H1 (cell line): ENCODE results near the gene VWA7. TPM values are rescaled to one million over a fixed set of nuclear protein-coding genes. Genes with fewer than 3 reads are reported as not detected.

Experiments used
- CTCF ChIA-PET: fragments of 300-600 bp; sonication (Branson Sonifier 250); formaldehyde crosslinking; loops from one replicate; lab custom pipeline; 2021; ENCODE audit not compliant: partially characterized antibody; lab: Charles Lee
- POLR2A ChIA-PET: fragments of 300-600 bp; sonication (Branson Sonifier 250); formaldehyde crosslinking; loops from one replicate; lab custom pipeline; 2021; ENCODE audit warnings: inconsistent platforms; ENCODE audit not compliant: partially characterized antibody; lab: Charles Lee
- DNase-seq, 2 experiments: peaks; one replicate each; pipeline versions ENCODE4 v3.0.0 to v3.0.0-alpha.2; 2010 to 2022; ENCODE audit warnings: low spot score in 2 of 2, low read depth in 1 of 2, mixed read lengths in 1 of 2
- FAIRE-seq: peaks from 2 replicates; lab custom pipeline; 2011; peaks lifted over from hg19 to GRCh38; lab: Jason Lieb, UNC
- H2AFZ ChIP-seq: 2 replicates; pipeline ENCODE4 v1.8.1; 2012; ENCODE audit warnings: low read length, inconsistent platforms
- H2AK5ac ChIP-seq: 2 replicates; pipeline ENCODE4 v1.6.1; 2013; ENCODE audit warnings: low read depth, low read length
- H2BK120ac ChIP-seq: replicated peaks from 2 replicates; pipeline ENCODE3; 2013; ENCODE audit warnings: low read depth, low read length, inconsistent platforms
- H2BK12ac ChIP-seq: 2 replicates; pipeline ENCODE4 v1.6.1; 2013; ENCODE audit warnings: low read depth, low read length
- H2BK15ac ChIP-seq: 2 replicates; pipeline ENCODE4 v1.6.1; 2013; ENCODE audit warnings: low read length
- H2BK20ac ChIP-seq: 2 replicates; pipeline ENCODE4 v1.6.1; 2013; ENCODE audit warnings: low read length
- H2BK5ac ChIP-seq: 2 replicates; pipeline ENCODE4 v1.6.1; 2013; ENCODE audit warnings: low read depth, low read length
- H3K14ac ChIP-seq: 2 replicates; pipeline ENCODE4 v1.6.1; 2013; ENCODE audit warnings: inconsistent platforms; ENCODE audit not compliant: insufficient read length
- H3K18ac ChIP-seq: 2 replicates; pipeline ENCODE4 v1.6.1; 2013; ENCODE audit warnings: low read length; ENCODE audit errors: extremely low read depth
- H3K23ac ChIP-seq: 2 replicates; pipeline ENCODE4 v1.6.1; 2013; ENCODE audit warnings: inconsistent platforms; ENCODE audit not compliant: insufficient read length
- H3K23me2 ChIP-seq: 2 replicates; pipeline ENCODE4 v1.6.1; 2013; ENCODE audit warnings: low read depth, low read length
- H3K27ac ChIP-seq: 2 replicates; pipeline ENCODE4 v1.6.1; 2011; ENCODE audit warnings: low read depth, low read length, inconsistent platforms
- H3K27me3 ChIP-seq, 4 experiments: replicated peaks in 1 of 4; 1 replicate in 1 of 4; 2 replicates in 3 of 4; pipeline versions ENCODE4 v1.6.1 to v1.8.1; 2011 to 2013; ENCODE audit warnings: low read length in 3 of 4, mild to moderate bottlenecking in 3 of 4, inconsistent platforms in 2 of 4, mixed read lengths in 2 of 4, moderate library complexity in 1 of 4; ENCODE audit not compliant: control insufficient read depth in 3 of 4, insufficient read depth in 3 of 4; ENCODE audit errors: extremely low read depth in 1 of 4
- H3K36me3 ChIP-seq, 4 experiments: 2 replicates each; pipeline versions ENCODE4 v1.6.1 to v1.8.1; 2011 to 2013; ENCODE audit warnings: mild to moderate bottlenecking in 4 of 4, low read length in 3 of 4, moderate library complexity in 2 of 4, control low read depth in 1 of 4, inconsistent platforms in 1 of 4; ENCODE audit not compliant: insufficient read depth in 4 of 4, control insufficient read depth in 2 of 4
- H3K4ac ChIP-seq: replicated peaks from 2 replicates; pipeline ENCODE3; 2013; ENCODE audit warnings: low read length, low read depth, mixed read lengths, inconsistent platforms; ENCODE audit not compliant: insufficient read length
- H3K4me1 ChIP-seq, 4 experiments: replicated peaks in 1 of 4; 1 replicate in 1 of 4; 2 replicates in 3 of 4; pipeline versions ENCODE4 v1.6.1 to v1.8.1; 2011 to 2013; ENCODE audit warnings: low read length in 3 of 4, inconsistent platforms in 2 of 4, mixed read lengths in 1 of 4; ENCODE audit not compliant: insufficient read depth in 4 of 4, control insufficient read depth in 3 of 4
- H3K4me2 ChIP-seq, 2 experiments: 2 replicates each; pipeline versions ENCODE4 v1.6.1 to v1.8.1; 2011 to 2013; ENCODE audit warnings: low read depth in 2 of 2, low read length in 2 of 2, control low read depth in 1 of 2, inconsistent platforms in 1 of 2, mild to moderate bottlenecking in 1 of 2; ENCODE audit not compliant: insufficient read depth in 1 of 2
- H3K4me3 ChIP-seq, 4 experiments: fragments of 200-600, 300-600 bp in 1 of 4; sonication (generic), shearing (Covaris generic), sonication (Bioruptor Twin) in 1 of 4; 2 replicates each; pipeline versions ENCODE4 v1.5.1 to v1.8.1; 2011 to 2016; ENCODE audit warnings: low read length in 4 of 4, low read depth in 3 of 4, control low read depth in 2 of 4, inconsistent platforms in 2 of 4, mild to moderate bottlenecking in 2 of 4, mixed read lengths in 1 of 4, moderate library complexity in 1 of 4; ENCODE audit not compliant: insufficient read depth in 2 of 4; ENCODE audit errors: extremely low read depth in 1 of 4
- H3K56ac ChIP-seq: replicated peaks from 2 replicates; pipeline ENCODE3; 2013; ENCODE audit warnings: low read depth, mild to moderate bottlenecking, mixed read lengths, low read length, inconsistent platforms; ENCODE audit not compliant: insufficient read length
- H3K79me1 ChIP-seq: 2 replicates; pipeline ENCODE4 v1.6.1; 2013; ENCODE audit warnings: low read depth, low read length, control low read depth
- H3K79me2 ChIP-seq, 2 experiments: 2 replicates each; pipeline versions ENCODE4 v1.6.1 to v1.8.1; 2012 to 2013; ENCODE audit warnings: low read length in 2 of 2, mild to moderate bottlenecking in 2 of 2, inconsistent platforms in 1 of 2; ENCODE audit not compliant: insufficient read depth in 2 of 2, control insufficient read depth in 1 of 2
- H3K9ac ChIP-seq, 4 experiments: replicated peaks in 1 of 4; 1 replicate in 1 of 4; 2 replicates in 3 of 4; pipeline versions ENCODE4 v1.6.1 to v1.8.1; 2011 to 2013; ENCODE audit warnings: low read depth in 3 of 4, low read length in 3 of 4, control low read depth in 2 of 4, mild to moderate bottlenecking in 2 of 4, moderate library complexity in 2 of 4, inconsistent platforms in 1 of 4; ENCODE audit errors: extremely low read depth in 1 of 4
- H3K9me3 ChIP-seq, 2 experiments: 2 replicates each; pipeline versions ENCODE4 v1.6.1 to v1.8.1; 2012 to 2013; ENCODE audit warnings: mild to moderate bottlenecking in 2 of 2, moderate library complexity in 2 of 2, control low read depth in 1 of 2, inconsistent platforms in 1 of 2, low read depth in 1 of 2, low read length in 1 of 2, mixed read lengths in 1 of 2; ENCODE audit not compliant: insufficient read depth in 2 of 2
- H4K20me1 ChIP-seq, 2 experiments: replicated peaks in 1 of 2; 2 replicates each; pipeline versions ENCODE3 to v1.8.1; 2011 to 2013; ENCODE audit warnings: inconsistent platforms in 2 of 2, low read length in 2 of 2, mild to moderate bottlenecking in 1 of 2; ENCODE audit not compliant: insufficient read depth in 2 of 2, control insufficient read depth in 1 of 2
- H4K5ac ChIP-seq: 2 replicates; pipeline ENCODE4 v1.6.1; 2013; ENCODE audit warnings: low read length, low read depth, mixed read lengths, inconsistent platforms; ENCODE audit not compliant: insufficient read length
- H4K8ac ChIP-seq: 2 replicates; pipeline ENCODE4 v1.8.0; 2013; ENCODE audit warnings: mild to moderate bottlenecking, moderate library complexity, low read length, inconsistent platforms; ENCODE audit not compliant: insufficient read depth; ENCODE audit errors: extremely low read depth
- H4K91ac ChIP-seq: replicated peaks from 2 replicates; pipeline ENCODE3; 2013; ENCODE audit warnings: low read length, mixed read lengths, inconsistent platforms; ENCODE audit not compliant: insufficient read length
- BCL11A ChIP-seq, 2 experiments: IDR thresholded peaks; one replicate each; pipeline ENCODE4 v1.6.1; 2011; ENCODE audit warnings: low read depth in 2 of 2, low read length in 2 of 2, mild to moderate bottlenecking in 2 of 2
- SIN3A ChIP-seq, 2 experiments: IDR thresholded peaks in 1 of 2; conservative IDR thresholded peaks in 1 of 2; 2 replicates each; pipeline ENCODE4 v1.6.1; 2011 to 2012; ENCODE audit warnings: low read length in 2 of 2, improper control_type of control experiment in 1 of 2, low read depth in 1 of 2, mild to moderate bottlenecking in 1 of 2
- SUZ12 ChIP-seq: fragments of 200-600 bp; sonication (generic); IDR thresholded peaks from 2 replicates; pipeline ENCODE4 v1.6.1; 2012; ENCODE audit warnings: mild to moderate bottlenecking, inconsistent platforms, low read length, moderate library complexity, mixed read lengths
- TAF7 ChIP-seq: optimal IDR thresholded peaks from 2 replicates; pipeline ENCODE3; 2011; ENCODE audit warnings: low read depth, mild to moderate bottlenecking, inconsistent platforms, low read length, moderate library complexity, borderline replicate concordance
- WGBS, 2 experiments: shearing (Covaris generic) in 1 of 2; methylation state at CpG; one replicate each; pipeline versions ENCODE4 v1.1.6 to v1.1.7; 2013 to 2015; ENCODE audit warnings: low lambda C conversion rate in 2 of 2, mixed read lengths in 2 of 2, inconsistent platforms in 1 of 2, low coverage in 1 of 2, missing lambda C conversion rate in 1 of 2; ENCODE audit not compliant: insufficient replicate concordance in 2 of 2, insufficient coverage in 1 of 2, insufficient read length in 1 of 2; ENCODE audit errors: extremely low coverage in 1 of 2, missing lambda C conversion rate in 1 of 2; 5-methylcytosine and 5-hydroxymethylcytosine counted together
- polyA plus RNA-seq, 7 experiments: library from polyadenylated mRNA; depleted of rRNA in 3 of 7; stranded (reverse) in 5 of 7; unstranded in 2 of 7; fragments of >200 nt in 5 of 7; fragments of 200-250 nt in 2 of 7; gene quantifications; 1 replicate in 5 of 7; 2 replicates in 1 of 7; 4 replicates in 1 of 7; pipeline versions ENCODE4 v1.2.1 to v1.2.3, GENCODE V29; 2011 to 2013; ENCODE audit warnings: missing spikeins in 2 of 7, mixed read lengths in 2 of 7
- total RNA-seq: library from RNA; stranded (reverse); fragmentation: NEBNext Ultra II Directional; extraction: Animal tissue kit (Norgen Biotek cat#: 25700); gene quantifications from 2 replicates; pipeline ENCODE4 v1.2.1, GENCODE V29; 2021

Gene VWA7
- total and polyA plus RNA-seq, 2 of the 8 experiments (the other 6 are each of a cell fraction or from before 2014, with no cell fraction given), result 0.82 to 2.1 TPM

GRCh38 chr6:31775184-31775583 lies 1.9 kb downstream of the VWA7 start:
- POLR2A ChIA-PET, result interaction anchor here (0.6 to 10.7 kb wide), 21 partner anchors 9 to 307 kb away, joined by 3 to 85 read pairs (median 4); partner anchors contain the start of genes C6orf47, DXO, GPANK1 and HSPA1A
- Histone ChIP-seq H4K20me1 (no peaks in the 10 kb centered on the region), H2BK15ac (no peak overlapping the region), H4K8ac (no peak overlapping the region; the same call in 1 of the 2 replicates), H2BK5ac (no peak overlapping the region), H2AFZ (no peak overlapping the region), H4K91ac (no peak overlapping the region), H3K56ac (no peak overlapping the region)
- no peak for DNase-seq
- TF ChIP-seq SUZ12, result no peak
- TF ChIP-seq SIN3A (conservative IDR thresholded peaks at IDR 0.05 in 1 of 2, IDR thresholded peaks at IDR 0.05 in 1 of 2; ENCODE audit: low read depth in 1 of 2, low read length in 2 of 2), result no peak
- no peak for TF ChIP-seq TAF7
- TF ChIP-seq BCL11A (IDR thresholded peaks at IDR 0.05; ENCODE audit: low read depth in 2 of 2, low read length in 2 of 2), result no peak
- TF ChIP-seq, all 59 proteins: peak for 0
- peaks cover under 1 to 20% (median 14%) of the 10 kb centered on the region in 4 experiments; a peak in 6 of 8 replicates for H3K36me3 ChIP-seq
- no peak overlapping the region for H3K4me3 ChIP-seq
- no peaks in the 10 kb centered on the region for H3K9me3 ChIP-seq
- no peaks in the 10 kb centered on the region for H3K23me2 ChIP-seq
- H2BK12ac ChIP-seq, result 0 out of 2 replicates have a peak overlapping the region, but pooled peaks have one; percentile 27
- 97% methylated on average over 2 of the region's 4 CpGs; no CpG with 5 or more reads in 1 of the 2 experiments for WGBS, 2 experiments
- no peak overlapping the region for H3K14ac ChIP-seq
- CTCF ChIA-PET, result interaction anchor here (0.7 to 14.4 kb wide), 10 partner anchors 9 to 229 kb away, joined by 3 to 228 read pairs (median 4); partner anchors contain the start of genes ATP6V1G2, DDAH2, LY6G6D and MPIG6B
- no peak overlapping the region for H3K27ac ChIP-seq
- H3K79me1 ChIP-seq, result no peaks in the 10 kb centered on the region
- H2BK20ac ChIP-seq, result no peak overlapping the region
- H3K79me2 ChIP-seq, result no peaks in the 10 kb centered on the region
- no peak overlapping the region for H4K5ac ChIP-seq
- FAIRE-seq, result no peak
- H3K9ac ChIP-seq, result no peak overlapping the region
- H3K23ac ChIP-seq, result no peak overlapping the region
- no peak overlapping the region for H3K18ac ChIP-seq
- no peak overlapping the region for H2AK5ac ChIP-seq
- H3K4me2 ChIP-seq, result no peak overlapping the region
- peaks cover 0 to 7% (median 3%) of the 10 kb centered on the region in 4 experiments; a peak in 4 of 7 replicates for H3K4me1 ChIP-seq
- H3K27me3 ChIP-seq, result no peaks in the 10 kb centered on the region
- no peak overlapping the region for H3K4ac ChIP-seq
- H2BK120ac ChIP-seq, result no peak overlapping the region
